Activated CD4-positive, CD25-positive, alpha-beta regulatory T cell treated with anti-CD3 and anti-CD28 coated beads, Interleukin-2, amount 50 U/mL, for 16 hours (primary cell): ENCODE data around the gene SSB.
"Not testable (repeated sequence)": the region's sequence is repeated elsewhere in the genome, so short reads cannot be mapped to it uniquely, and the experiment has no call there.

Experiments used
- DNase-seq: peaks from one replicate; pipeline ENCODE4 v3.0.0-alpha.2; 2020; ENCODE audit warnings: low read depth, low spot score

SSB gene

DNA sequence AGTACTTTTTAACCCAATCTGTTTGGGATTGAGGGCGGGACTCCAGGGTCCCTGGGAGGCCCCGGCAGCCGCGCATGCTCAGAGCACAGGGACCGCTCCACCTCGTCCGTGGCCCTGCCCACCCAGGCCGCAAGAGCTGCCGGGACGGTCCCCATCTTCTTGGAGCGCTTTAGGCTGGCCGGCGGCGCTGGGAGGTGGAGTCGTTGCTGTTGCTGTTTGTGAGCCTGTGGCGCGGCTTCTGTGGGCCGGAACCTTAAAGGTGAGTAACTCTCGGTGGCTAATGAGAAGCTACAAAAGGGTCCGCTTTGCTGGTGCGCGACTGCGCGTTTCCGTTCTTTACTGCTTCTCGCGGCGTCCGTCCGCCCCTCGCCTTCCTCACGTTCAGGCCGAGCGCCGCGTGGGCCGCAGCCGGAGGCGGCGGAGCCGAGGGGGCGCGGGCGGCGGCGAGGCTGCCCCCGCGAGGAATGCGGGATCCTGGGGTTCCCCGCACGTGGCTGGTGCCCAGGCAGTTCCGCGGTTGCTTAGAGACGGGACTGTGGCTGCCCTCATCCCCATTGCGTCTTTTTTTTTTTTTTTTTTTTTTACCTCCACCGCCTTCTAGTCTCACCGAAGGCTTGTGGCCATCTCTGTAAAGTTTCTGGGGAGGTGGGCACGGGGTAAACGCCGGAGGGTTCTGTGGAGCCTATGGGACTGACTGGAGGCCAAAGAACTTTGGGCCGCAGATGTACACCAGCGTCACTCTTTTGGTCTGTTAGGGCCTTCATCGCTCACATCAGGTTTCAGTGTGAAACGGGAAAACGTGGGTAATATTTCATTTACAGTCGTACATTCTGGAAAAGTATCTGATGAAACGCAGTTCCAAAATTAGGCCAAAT is at the start of gene SSB:
TSS of gene SSB (plus strand) at position 154 of the 875 bp plus-strand sequence. CDS start 2,090 bp downstream, outside the sequence.
- DNase-seq: peak; percentile 84

- no peak for DNase-seq
These were observed 45.9 kb upstream of the SSB start for GRCh38 chr2:169752752-169753151.

GRCh38 chr2:169755083-169755870 is 43.4 kb upstream of the SSB start:
- no peak for DNase-seq

- no peak for DNase-seq
These were observed 42.3 kb upstream of the SSB start for GRCh38 chr2:169756342-169756741.

GRCh38 chr2:169757356-169757755 is 41.3 kb upstream of the SSB start:
- DNase-seq: no peak

GRCh38 chr2:169757778-169758177 is 40.9 kb upstream of the SSB start:
- DNase-seq: no peak

- no peak for DNase-seq
These were observed 38.7 kb upstream of the SSB start for GRCh38 chr2:169759987-169760386.

DNA sequence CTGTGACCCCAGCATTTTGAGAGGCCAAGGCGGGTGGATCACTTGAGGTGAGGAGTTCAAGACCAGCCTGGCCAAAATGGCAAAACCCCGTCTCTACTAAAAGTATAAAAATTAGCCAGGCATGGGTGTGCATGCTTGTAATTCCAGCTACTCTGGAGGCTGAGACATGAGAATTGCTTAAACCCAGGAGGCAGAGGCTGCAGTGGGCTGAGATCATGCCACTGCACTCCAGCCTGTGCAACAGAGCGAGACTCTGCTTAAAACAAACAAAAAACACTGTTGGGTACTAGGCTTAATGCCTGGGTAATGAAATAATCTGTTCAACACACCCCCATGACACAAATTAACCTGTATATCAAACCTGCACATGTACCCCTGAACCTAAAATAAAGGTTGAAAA is 37.9 kb upstream of the SSB start:
- not testable (repeated sequence) for DNase-seq

GRCh38 chr2:169761251-169761969 is 37.3 kb upstream of the SSB start:
- no peak for DNase-seq

DNA sequence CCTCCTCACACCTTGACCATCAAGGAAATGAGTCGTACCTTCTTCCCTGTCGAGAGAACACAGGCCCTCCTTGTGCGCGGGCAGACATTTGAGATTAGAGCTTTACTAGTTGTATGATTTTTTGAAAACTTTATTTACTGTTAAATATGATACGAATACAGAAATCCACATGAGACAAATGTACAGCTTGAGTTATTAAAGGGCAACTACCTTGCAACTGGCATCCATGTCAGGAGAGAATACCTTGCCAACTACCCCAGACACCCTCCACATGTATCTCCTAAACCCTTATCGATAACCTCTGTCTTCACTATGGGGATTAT is 36.7 kb upstream of the SSB start:
- no peak for DNase-seq

DNA sequence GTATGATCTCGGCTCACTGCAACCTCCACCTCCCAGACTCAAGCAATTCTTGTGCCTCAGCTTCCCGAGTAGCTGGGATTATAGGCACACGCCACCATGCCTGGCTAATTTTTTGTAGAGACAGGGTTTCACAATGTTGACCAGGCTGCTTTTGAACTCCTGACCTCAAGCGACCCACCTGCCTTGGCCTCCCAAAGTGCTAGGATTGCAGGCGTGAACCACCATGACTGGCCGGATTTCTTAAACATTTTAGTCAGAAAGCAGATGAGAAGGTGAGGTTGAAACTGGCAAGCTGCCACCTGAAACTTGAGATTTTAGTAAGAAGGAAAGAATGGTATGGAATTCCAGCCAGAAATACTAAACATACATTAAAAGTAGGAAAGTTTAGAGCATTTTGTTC is 33.1 kb upstream of the SSB start:
- no peak for DNase-seq

DNA sequence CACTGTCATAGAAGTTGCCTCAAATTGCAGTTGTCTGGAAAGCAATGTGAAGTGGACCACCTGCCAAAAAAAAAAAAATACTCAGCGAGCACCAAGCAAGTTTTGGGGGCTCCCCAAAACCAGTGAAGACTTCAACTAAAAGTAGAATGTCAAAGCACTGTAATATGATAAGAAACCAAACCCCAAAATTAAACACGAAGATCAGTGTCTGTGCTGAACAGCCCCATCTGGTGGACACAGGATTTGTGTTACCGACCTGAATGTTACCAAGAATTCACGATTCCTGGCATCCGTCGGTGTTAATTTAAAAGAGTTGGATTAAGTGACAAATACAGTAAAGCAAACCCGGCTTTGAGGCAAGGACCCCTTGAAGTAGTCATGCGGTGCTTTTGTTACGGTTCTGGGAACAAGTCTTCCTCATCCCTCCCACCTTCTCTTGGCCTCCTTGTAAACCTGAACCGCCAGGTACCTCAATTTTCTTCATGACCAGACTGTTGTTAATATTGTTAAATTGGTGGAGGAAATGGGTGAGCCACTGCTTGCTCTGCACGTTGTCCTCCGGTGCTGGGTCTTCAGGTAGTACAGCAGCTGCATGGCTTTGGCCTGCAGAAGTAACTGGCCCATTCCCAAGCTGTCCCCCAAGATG is 31.3 kb upstream of the SSB start:
- DNase-seq: no peak

DNA sequence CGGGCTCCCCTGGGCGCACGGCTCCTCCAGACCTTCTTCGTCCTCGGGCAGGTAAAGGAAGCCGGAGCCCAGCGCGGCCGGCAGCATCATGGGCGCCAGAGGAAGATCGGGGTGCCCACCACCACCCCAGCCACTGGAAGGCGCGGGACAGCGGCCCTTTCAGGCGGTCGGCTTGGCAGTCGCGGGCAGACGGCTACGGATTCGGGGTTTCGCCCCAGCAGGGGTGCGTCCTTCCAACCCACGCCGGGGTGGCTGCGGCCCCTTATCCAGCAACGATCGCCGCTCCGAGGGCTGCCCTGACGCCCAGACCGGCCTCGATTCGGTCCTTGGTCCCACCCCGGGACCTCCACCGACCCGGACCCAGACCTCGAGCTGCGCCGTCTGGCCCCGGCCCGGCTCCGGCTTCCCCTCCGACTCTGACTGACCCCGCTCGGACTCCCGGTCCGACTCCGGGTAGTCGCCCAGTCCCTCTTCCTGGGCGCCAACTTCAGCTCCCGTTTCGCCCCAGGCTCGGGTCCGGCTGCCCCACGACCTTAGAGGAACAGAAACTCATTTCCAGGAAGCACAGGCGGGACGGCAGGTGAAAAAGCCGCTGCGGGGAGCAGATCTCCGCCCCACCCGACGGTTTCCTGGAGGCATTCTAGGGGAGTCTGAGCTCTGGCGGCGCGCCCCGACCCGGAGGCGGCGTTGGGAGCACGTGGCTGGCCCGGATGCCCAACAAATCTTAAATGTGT is 30.2 kb upstream of the SSB start:
- no peak for DNase-seq

DNA sequence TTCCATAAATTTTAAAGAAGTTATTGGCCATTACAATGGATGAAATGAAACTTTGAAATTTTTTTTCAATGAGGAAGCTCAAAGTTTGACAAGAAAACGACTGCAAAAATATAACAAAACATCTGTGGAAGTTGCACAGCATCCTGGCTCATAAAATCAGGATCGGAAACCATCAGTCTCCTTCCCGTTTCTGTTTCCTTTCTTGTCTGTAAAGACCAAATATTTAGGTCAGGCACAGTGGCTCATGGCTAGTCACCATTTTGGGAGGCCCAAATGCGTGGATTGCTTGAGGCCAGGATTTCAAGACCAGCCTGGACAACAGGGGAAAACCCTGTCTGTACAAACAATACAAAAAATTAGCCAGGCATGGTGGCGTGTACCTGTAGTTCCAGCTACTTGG is 27.6 kb upstream of the SSB start:
- no peak for DNase-seq

DNA sequence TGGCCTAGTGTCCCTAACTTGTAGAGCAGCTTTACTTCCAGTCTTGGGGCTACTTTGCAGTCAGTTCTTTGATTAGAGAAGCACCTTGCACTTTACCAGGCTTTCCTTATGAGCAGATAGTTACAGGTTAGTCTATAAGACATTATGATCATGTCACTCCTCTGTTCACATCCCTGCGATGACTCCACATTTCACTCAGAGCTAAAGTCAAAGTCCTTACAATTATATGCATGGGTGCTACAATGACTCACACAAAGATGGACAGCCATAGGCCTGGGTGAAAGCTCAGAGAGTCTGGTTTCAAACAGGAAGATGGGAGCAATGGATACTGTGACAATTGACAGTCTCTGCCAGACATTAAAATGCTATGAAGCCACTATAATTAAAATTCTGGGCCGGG is 27.1 kb upstream of the SSB start:
- no peak for DNase-seq

DNA sequence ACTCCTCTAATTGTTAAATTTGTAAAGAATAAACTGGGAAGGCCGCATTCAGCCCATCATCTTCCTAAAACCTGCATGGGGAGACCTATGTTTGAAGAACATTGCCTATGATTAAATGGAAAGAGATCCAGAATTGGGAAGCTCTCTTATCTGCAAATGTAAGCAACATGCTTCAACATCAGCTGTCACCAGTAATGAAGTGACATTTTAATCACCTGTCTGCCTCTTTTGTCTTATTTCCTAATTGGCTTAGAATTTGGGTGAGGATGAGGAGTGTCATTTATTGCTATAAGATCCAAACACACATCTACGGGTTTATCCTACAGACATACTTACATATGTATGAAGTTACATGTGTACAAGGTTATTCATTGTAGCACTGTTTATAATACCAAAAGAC is 26.0 kb upstream of the SSB start:
- no peak for DNase-seq

DNA sequence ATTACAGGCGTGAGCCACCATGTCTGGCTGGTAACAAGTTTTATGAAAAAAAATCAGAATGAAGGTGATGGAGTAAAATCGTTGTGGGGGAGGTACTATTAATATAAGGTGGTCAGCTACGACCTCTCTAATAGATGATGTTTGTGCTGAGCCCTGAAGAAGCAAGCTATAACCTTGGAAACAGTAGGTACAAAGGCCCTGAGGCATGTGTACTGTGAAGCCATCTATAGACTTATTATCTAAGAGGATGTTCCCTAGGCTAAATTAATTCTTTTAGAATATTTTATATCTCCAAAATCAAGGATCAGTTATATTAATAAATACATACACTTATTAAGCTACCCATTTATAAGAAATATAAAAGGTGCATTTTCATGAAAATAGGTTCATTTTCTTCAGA is 23.3 kb upstream of the SSB start:
- DNase-seq: no peak

GRCh38 chr2:169775765-169776164 is 22.9 kb upstream of the SSB start:
- DNase-seq: no peak

DNA sequence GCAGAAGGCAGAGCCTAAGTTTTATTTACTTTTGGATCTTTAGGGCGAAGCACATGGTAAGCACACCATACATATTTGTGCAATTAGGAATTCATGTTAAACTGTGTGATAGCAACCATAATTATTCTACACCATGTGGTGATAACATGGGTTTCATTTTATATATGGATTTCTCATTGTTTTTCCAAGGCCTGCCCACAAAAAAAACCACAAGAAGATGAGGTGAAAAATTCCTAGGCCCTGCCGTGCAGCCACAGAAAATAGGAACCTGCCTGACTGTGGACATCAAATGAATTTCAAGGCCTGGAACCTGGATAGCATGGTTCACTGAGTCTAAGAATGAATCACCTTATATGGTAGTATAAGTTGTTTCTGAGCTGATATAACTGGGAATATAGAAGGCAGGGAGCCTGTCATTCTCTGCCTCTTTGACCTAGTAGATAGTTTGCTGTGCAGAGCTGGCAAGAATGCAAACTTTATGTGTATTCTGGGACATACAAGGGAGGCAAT is 22.4 kb upstream of the SSB start:
- DNase-seq: no peak

GRCh38 chr2:169778446-169778845 is 20.2 kb upstream of the SSB start:
- DNase-seq: no peak
